ENCODE measurements around the gene SWT1. TPM values are rescaled to one million over a fixed set of nuclear protein-coding genes. Genes with fewer than 3 reads are reported as not detected.

Gene SWT1
- total and polyA plus RNA-seq, 2 of the 4 experiments (the other 2 are of a cell fraction) = 0.82 to 2.7 TPM

DNA sequence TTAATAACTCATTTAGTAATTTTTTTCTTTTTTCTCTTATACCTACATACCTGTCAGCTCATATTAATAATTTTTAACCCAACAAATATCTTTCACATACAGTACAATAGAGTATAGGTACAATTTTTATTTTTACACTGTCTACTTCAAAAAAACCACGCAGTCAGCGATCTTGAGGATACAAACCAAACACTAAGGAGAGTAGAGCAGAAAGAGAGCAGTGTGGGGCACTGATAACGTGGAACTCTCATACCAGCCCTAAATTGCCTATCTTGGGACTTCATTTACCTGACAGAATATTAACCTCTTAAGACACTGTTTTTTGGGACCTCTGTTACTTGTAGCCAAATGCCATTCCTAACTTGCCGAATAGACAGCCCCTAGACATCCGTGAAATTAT is 5.8 kb upstream of the SWT1 start:
- H2AK9ac ChIP-seq (replicated peaks; ENCODE audit: low read depth, low read length, poor library complexity) = no peak overlapping the region
- no peak overlapping the region for H2AFZ ChIP-seq (replicated peaks; ENCODE audit: low read length, poor library complexity)
- H4K8ac ChIP-seq (ENCODE audit: low read depth in 2 of 2, low read length in 2 of 2) = no peak overlapping the region
- peaks cover 2% of the 10 kb centered on the region; the same call in 1 of the 2 replicates for H3K4me1 ChIP-seq (ENCODE audit: control insufficient read depth, insufficient read depth, low read length)
- H4K91ac ChIP-seq (ENCODE audit: insufficient read depth, low read depth, low read length) = no peak overlapping the region
- dilution Hi-C loops (cut with HindIII; ENCODE audit: low sequenced_read_pairs, unreplicated experiment) = no loop called here
- POLR2A ChIA-PET (ENCODE audit: unreplicated experiment) = no interaction called here
- TF ChIP-seq CHD1 (IDR thresholded peaks at IDR 0.05; ENCODE audit: low read depth, low read length) = no peak
- peak; percentile 43 for TF ChIP-seq MAFK (IDR thresholded peaks at IDR 0.05; ENCODE audit: low read depth, low read length)
- intact Hi-C loops (cut with micrococcal nuclease) = no loop called here
- H2AK5ac ChIP-seq (ENCODE audit: low read depth, low read length) = no peak overlapping the region
- WGBS, 2 experiments (ENCODE audit: extremely low coverage in 2 of 2, insufficient read length in 1 of 2) = no CpG with 5 or more reads among the region's 5 CpGs
- H3K9ac ChIP-seq (ENCODE audit: low read depth, low read length) = no peak overlapping the region
- H3K18ac ChIP-seq (ENCODE audit: low read depth, low read length) = no peak overlapping the region
- H4K20me1 ChIP-seq (ENCODE audit: insufficient read depth, low read length) = no peaks in the 10 kb centered on the region
- no peak overlapping the region for H2BK20ac ChIP-seq (ENCODE audit: low read depth, low read length)
- ATAC-seq (ENCODE audit: low read depth) (no peak), DNase-seq (no peak)
- H3K9me1 ChIP-seq (ENCODE audit: insufficient read depth, low read length) = no peaks in the 10 kb centered on the region
- in situ Hi-C loops (cut with MboI; ENCODE audit: low sequenced_read_pairs) = loop anchor here (25.0 kb wide), 1 partner anchor 164 kb away; no protein-coding TSS in a partner anchor
- H3K4me3 ChIP-seq (ENCODE audit: insufficient read depth, low read depth, low read length) = no peak overlapping the region
- H3K27me3 ChIP-seq (ENCODE audit: control insufficient read depth, insufficient read depth, low read length) = no peaks in the 10 kb centered on the region
- no peak overlapping the region for H2BK5ac ChIP-seq (ENCODE audit: low read depth, low read length, poor library complexity, severe bottlenecking)
- H2BK120ac ChIP-seq (ENCODE audit: low read depth, low read length) = no peak overlapping the region
- peaks cover 15% of the 10 kb centered on the region for H3K36me3 ChIP-seq (ENCODE audit: control insufficient read depth, insufficient read depth, low read length)
- no TSS peak for BruUV-seq (replicated peaks)
- no peak overlapping the region for H3K4me2 ChIP-seq (ENCODE audit: low read depth, low read length)
- no peak overlapping the region for H3K4ac ChIP-seq (ENCODE audit: low read depth, low read length)
- no peak overlapping the region for H3K23ac ChIP-seq (ENCODE audit: low read depth, low read length)
- no peaks in the 10 kb centered on the region for H3K9me3 ChIP-seq (ENCODE audit: control insufficient read depth, insufficient read depth, low read length)
- CTCF ChIA-PET = no interaction called here
- H3K14ac ChIP-seq (replicated peaks; ENCODE audit: low read depth, low read length) = no peak overlapping the region
- peaks cover 3 to 20% of the 10 kb centered on the region in 2 experiments; a peak in 3 of 4 replicates for H3K79me1 ChIP-seq (ENCODE audit: low read depth in 1 of 2, low read length in 2 of 2)
- no peak overlapping the region for H4K5ac ChIP-seq (ENCODE audit: low read depth, low read length)
- no peak overlapping the region for H3K56ac ChIP-seq (ENCODE audit: extremely low read depth, insufficient read depth, low read length)
- H2BK15ac ChIP-seq (ENCODE audit: low read depth, low read length) = no peak overlapping the region
- no peak overlapping the region for H3K27ac ChIP-seq (ENCODE audit: insufficient read depth, low read length)

Data from IMR-90 (cell line).